Measurements from ENCODE around the gene PRKCB.

The PRKCB gene

GRCh38 chr16:23959072-23959751, 123.4 kb downstream of the PRKCB start:
- H3K4me3 ChIP-seq (ENCODE audit: low read depth, low read length) = no peak overlapping the region
- peak; percentile 32 for DNase-seq (ENCODE audit: low read depth)
- no peak for TF ChIP-seq CTCF (IDR thresholded peaks at IDR 0.05; ENCODE audit: insufficient read depth, low read depth, low read length, missing control alignments)

DNA sequence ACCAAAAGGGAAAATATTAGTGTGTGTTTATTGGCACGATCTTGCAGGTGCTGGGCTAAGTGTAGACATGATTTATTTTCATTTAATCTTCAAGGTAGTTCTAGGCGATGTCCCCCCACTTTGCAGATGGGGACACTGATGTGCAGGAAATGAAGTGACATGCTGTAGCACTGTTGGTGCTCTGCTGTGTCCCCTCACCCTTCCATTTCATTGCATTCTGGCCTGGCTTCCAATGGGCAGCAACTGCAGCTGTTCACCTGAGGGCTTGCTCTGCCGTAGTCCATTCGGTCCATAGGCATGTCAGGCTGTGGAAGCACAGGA, 123.9 kb downstream of the PRKCB start:
- no peak for DNase-seq (ENCODE audit: low read depth)
- no peak overlapping the region for H3K4me3 ChIP-seq (ENCODE audit: low read depth, low read length)
- TF ChIP-seq CTCF (IDR thresholded peaks at IDR 0.05; ENCODE audit: insufficient read depth, low read depth, low read length, missing control alignments) = no peak

- no peak for TF ChIP-seq CTCF (IDR thresholded peaks at IDR 0.05; ENCODE audit: insufficient read depth, low read depth, low read length, missing control alignments)
- no peak overlapping the region for H3K4me3 ChIP-seq (ENCODE audit: low read depth, low read length)
- no peak for DNase-seq (ENCODE audit: low read depth)
These were observed 124.5 kb downstream of the PRKCB start for GRCh38 chr16:23960081-23960885.

- H3K4me3 ChIP-seq (ENCODE audit: low read depth, low read length) = no peak overlapping the region
- DNase-seq (ENCODE audit: low read depth) = no peak
- TF ChIP-seq CTCF (IDR thresholded peaks at IDR 0.05; ENCODE audit: insufficient read depth, low read depth, low read length, missing control alignments) = no peak
These were observed 126.2 kb downstream of the PRKCB start for GRCh38 chr16:23962001-23962400.

- H3K4me3 ChIP-seq (ENCODE audit: low read depth, low read length) = no peak overlapping the region
- no peak for DNase-seq (ENCODE audit: low read depth)
- TF ChIP-seq CTCF (IDR thresholded peaks at IDR 0.05; ENCODE audit: insufficient read depth, low read depth, low read length, missing control alignments) = no peak
These were observed 128.4 kb downstream of the PRKCB start for GRCh38 chr16:23964136-23964535.

DNA sequence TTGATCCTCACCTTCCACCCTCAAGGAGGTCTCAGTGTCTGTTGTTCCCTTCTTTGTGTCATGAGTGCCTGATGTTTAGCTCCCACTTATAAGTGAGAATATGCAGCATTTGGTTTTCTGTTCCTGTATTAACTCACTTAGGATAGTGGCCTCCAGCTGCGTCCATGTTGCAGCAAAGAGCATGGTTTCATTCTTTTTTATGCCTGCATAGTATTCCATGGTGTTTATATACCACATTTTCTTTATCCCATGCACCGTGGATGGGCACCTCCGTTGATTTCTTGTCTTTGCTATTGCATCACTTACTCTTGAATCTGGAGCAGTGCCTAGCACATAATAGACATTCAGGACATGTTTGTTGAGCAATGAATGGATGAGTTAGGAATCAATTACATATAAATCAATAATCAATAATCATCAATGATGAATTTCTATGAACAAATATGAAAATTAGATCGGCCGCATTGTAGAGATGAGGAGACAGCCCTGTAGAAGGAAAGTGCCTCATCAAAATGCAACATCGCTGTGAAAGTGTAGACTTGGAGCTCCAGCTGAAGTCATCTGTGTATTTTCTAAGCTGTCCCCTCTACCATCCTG, 129.5 kb downstream of the PRKCB start:
- H3K4me3 ChIP-seq (ENCODE audit: low read depth, low read length) = no peak overlapping the region
- TF ChIP-seq CTCF (IDR thresholded peaks at IDR 0.05; ENCODE audit: insufficient read depth, low read depth, low read length, missing control alignments) = no peak
- no peak for DNase-seq (ENCODE audit: low read depth)
